OCI-M2 (cell line): Measurements from ENCODE around the gene ZNF346.
A peak's percentile ranks its signal among the peaks of the same experiment; 100 is the strongest.

Experiments used
- DNase-seq: peaks from one replicate; lab custom pipeline; 2025; ENCODE audit not compliant: unreplicated experiment; lab: John Stamatoyannopoulos, UW

ZNF346 gene

GRCh38 chr5:177093803-177094202 lies 71.3 kb downstream of the ZNF346 start:
- DNase-seq: no peak

GRCh38 chr5:177094224-177095087 lies 72.0 kb downstream of the ZNF346 start:
- DNase-seq: no peak

- DNase-seq: no peak
These were observed 72.7 kb downstream of the ZNF346 start for GRCh38 chr5:177095088-177095669.

- DNase-seq: no peak
These were observed 73.9 kb downstream of the ZNF346 start for GRCh38 chr5:177096162-177097015.

GRCh38 chr5:177097016-177097985 lies 74.8 kb downstream of the ZNF346 start:
- no peak for DNase-seq

GRCh38 chr5:177098120-177098469 lies 75.6 kb downstream of the ZNF346 start:
- no peak for DNase-seq

GRCh38 chr5:177098470-177099141 lies 76.1 kb downstream of the ZNF346 start:
- DNase-seq: no peak

GRCh38 chr5:177099422-177100093 lies 77.1 kb downstream of the ZNF346 start:
- no peak for DNase-seq

- no peak for DNase-seq
These were observed 78.2 kb downstream of the ZNF346 start for GRCh38 chr5:177100714-177101121.

GRCh38 chr5:177103523-177104253 lies 81.2 kb downstream of the ZNF346 start:
- no peak for DNase-seq

GRCh38 chr5:177105691-177106476 lies 83.4 kb downstream of the ZNF346 start:
- DNase-seq: no peak

- no peak for DNase-seq
These were observed 84.7 kb downstream of the ZNF346 start for GRCh38 chr5:177107159-177107558.

- DNase-seq: no peak
These were observed 87.3 kb downstream of the ZNF346 start for GRCh38 chr5:177109810-177110209.

- DNase-seq: peak; percentile 25
These were observed 89.4 kb downstream of the ZNF346 start for GRCh38 chr5:177111720-177112394.

- no peak for DNase-seq
These were observed 90.2 kb downstream of the ZNF346 start for GRCh38 chr5:177112589-177113220.

- peak; percentile 72 for DNase-seq
These were observed 91.3 kb downstream of the ZNF346 start for GRCh38 chr5:177113566-177114424.
